HG03571 (cell line): ENCODE measurements around the gene NTMT1.
"Not testable (repeated sequence)": the region's sequence is repeated elsewhere in the genome, so short reads cannot be mapped to it uniquely, and the experiment has no call there.

Experiments used
- ATAC-seq: cut with Tn5 transposase; IDR thresholded peaks from one replicate; pipeline ENCODE4 v1.9.1; 2021; ENCODE audit not compliant: unreplicated experiment

NTMT1 gene

DNA sequence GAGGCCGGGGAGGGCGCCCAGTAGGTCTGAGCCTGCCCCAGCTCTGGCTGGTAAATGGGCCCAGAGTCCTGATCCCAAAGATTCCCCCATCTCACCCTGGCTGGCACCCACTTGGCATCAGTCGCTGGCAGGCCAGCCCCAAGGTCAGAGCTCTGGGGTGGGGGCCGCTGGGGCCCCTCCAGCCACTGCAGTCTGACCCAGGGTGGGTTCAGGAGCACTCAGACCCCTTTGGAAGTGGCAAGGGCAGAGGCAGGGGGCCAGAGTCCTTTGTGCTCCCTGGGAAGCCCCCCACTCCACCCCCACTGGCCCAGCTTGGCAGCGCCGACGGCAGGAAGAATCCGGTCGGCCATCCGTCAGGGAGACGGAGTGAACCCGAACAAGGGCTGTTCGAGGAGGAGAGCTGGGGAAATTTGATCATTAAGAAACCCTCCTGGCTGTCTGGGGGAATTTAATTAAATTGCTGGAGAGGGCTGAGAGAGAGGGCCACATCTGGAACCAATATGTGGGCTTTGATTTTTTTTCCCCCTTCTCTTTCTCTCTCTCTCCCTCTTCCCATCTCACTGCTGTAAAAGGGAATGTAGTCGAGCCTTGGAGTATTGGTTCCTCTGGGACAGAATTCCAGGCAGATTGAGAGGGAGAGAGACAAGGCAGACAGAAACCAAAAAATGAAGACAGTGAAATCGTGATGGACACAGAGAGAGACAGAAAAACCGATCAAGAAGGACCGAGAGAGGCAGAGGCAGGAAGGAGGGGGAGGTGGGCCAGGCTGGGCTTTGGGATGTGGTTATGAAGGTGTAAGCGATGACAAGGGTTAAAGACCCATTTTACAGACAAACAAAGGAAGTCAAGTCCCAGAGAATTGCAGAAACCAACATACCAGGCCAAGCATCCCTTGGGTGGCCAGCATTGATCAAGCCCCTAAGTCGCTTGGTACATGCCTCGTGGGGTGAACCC is 24.0 kb downstream of the NTMT1 start:
- no peak for ATAC-seq

DNA sequence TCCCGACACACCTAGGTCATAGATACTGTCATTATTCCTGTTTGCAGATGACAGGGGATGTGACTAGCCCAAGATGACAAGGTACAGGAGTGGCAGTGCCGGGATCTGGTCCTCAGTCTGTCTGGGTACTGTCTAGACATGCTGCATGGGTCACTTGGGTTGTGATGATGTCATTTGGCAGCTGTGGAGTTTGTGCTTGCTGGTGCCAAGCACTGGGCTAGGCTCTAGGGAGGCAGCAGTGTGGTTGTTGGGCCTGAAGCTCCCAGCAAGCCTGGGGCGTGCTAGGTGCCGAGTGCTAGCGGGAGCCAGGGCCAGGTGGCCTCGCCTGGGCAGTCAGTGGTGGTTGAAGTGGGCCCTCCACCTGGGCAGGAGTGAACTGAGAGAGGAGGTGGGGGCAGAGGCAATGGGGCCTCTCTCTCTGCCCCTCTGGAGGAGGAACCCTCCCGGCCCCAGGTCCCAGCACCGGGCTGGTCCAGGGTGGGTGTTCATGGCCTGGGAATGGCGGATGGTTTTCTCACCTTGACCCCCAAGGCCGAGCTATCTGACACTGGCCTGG is 24.8 kb downstream of the NTMT1 start:
- ATAC-seq = no peak

DNA sequence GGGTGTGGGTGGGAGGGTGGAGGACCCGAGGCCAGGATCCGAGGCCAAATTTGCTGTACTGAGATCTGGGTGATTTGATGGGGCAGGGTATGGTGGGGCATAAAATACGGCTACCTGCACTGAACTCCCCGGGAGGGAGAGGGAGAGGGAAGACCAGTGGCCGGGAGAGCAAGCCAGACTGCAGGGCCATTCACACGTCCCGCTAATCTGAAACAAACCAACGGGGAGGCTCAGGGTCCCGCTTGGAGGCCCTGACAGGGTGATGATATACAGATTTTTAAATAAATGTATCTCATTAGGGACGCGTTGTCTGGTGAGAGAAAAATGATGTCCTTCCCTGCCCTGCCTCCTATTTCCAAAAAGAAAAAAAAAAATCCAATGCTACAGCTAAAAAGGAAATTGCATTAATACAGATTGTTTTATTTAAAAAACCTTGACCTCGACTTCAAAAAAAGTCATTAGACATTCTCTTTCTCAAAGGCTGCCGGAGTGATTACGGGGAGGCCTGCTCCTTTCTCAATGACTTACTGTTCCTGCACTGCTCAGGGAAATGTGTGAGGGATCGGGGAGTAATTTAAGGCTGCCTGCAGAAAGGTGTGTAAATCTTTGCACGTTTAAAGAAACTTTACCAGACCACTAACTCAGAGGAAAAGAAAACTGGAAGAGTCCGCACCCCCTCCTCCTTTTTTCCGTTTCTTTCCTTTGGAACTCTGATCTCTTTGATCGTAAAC is 28.0 kb downstream of the NTMT1 start:
- ATAC-seq = no peak

DNA sequence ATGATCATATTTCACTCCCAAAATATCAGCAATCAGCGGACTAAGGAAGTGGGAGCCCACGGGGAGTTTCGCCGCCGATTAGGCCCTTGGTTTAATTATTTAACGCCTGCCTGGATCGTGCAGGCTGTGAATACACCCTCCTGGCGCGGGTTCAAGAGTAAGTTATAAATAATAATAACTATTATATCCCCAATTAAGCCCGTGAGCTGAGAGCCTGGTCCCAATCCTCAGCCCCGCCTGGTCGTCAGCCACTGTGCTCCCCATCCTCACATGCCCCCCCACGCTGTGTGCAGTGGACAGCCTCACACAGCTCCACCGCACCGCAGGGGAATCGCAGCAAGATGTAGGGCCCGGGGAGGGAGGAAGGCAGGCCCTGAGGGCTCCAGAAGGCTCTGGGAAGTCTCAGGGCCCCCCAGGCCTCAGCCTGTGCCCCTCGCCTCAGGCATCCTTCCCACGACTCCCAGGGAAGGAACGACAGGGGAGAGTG is 28.6 kb downstream of the NTMT1 start:
- no peak for ATAC-seq

DNA sequence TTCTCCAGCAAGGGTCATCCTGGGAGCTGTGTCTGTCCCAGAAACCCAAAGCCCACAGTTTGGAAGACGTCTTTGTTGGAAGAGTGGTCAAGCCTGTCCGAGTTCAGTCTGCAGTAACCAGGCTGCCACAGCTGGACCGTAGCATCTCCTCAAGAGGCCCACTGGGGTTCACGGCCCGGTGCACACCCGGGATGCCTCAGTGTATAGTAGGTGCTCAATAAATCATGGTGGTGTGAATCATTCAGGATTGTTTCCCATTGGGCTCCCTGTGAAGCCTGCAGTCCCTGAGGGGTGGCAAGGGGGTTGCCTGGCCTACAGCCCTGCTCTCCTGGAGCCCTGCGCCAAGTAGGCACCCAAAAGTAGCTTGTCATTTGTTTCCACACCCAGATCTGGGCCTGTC is 29.2 kb downstream of the NTMT1 start:
- ATAC-seq = no peak

DNA sequence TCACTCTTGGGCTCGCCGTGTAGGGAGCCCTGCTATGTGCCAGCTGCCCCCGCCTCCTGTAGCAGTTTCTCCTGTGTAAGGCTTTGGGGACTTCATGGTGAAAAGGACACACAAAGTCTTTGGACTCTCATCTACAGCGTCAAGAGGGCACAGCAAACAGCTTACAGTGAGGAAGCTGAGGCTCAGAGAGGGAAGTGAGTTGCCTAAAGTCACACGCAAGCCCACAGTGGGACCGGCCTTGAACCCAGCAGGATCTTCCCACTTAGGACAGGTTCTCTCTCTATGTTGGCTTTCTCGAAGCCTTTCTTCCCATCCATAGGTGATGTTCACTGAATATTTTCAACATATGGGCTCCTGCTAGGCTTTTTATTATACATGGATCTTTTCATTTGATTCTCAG is 29.7 kb downstream of the NTMT1 start:
- no peak for ATAC-seq

DNA sequence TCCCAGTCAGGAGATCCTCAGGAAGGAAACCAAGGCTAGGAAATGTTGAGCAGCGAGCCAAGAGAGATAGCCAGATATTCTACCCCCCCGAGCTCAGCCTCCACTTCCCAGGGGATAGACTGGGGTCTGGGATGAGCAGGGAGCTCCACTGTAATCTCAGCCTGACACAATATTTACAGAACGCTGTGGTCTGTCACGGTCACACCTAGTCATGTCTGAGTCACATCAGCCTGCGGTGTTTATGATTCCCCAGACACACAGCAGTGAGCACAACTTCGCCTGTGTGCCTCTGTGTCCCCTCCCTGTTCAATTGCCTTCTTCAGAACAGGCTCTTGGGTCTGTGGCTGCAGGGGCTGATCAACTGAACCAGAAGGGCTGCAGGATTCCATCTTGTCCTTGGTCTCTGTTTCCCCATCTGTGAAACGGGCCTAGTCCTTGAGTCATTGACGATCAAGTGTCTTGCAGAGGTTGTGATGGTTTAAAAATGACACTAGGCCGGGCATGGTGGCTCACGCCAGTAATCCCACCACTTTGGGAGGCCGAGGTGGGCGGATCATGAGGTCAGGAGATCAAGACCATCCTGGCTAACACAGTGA is 30.9 kb downstream of the NTMT1 start:
- no peak for ATAC-seq

DNA sequence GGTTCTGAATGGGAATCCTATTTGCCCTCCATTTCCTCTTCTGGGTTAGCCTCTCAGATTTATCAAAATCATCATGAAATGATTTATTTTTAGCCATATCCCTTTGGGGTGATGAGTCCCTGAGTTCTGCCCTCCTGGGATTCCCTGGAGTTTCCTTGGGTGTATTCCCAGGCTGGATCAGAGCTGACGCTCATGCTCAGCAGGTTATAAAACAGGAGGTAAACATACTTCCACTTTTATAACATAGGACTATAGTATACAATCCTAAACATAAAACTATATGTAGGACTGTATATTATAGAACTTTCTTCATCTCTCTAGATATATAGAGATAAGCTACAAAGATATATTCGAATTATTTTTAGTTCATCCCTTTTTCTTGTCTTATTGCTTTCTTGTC is 35.1 kb downstream of the NTMT1 start:
- ATAC-seq = no peak

DNA sequence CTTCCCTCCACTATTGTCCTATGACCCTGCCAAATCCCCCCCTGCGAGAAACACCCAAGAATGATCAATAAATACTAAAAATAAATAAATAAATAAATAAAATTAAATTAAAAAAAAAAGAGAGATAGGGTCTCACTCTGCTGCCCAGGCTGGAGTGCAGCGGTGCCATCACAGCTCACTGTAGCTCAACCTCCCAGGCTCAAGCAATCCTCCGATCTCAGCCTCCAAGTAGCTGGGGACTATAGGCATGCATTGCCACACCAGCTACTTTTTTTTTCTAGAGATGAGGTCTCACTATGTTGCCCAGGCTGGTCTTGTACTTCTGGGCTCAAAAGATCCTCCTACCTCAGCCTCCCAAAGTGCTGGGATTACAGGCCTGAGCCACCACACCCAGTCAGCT is 36.3 kb downstream of the NTMT1 start:
- not testable (repeated sequence) for ATAC-seq

DNA sequence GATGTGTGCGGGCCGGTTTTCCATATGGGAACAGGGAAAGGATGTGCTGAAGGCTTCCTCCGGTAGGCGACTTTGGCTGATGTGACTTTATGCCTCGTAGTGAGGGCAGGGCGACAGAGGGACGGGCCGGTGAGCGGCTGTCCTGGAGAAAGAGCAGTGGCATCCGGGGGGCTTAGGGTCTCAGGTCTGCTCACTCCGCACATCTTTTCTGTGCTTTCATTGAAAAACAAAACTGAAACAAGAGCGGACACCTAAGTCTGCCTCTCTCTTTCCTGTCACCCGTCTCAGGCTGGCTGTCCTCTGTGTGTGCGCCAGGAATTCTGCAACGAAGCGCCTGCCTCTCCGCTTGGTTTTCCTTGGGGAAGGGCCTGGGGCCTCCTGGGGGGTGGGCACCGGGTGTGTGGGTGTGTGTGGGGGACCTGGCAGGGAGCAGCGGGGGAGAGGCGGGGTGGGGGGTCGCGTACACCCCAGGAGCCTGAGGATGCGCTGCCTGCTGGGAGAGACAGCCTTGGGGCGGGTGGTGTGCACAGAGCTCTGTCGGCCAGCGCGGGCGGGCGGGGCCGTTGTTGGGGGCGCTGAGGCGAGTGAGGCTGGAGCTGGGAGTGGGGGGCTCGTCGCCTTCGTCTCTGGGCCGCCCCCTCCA is 38.9 kb downstream of the NTMT1 start:
- no peak for ATAC-seq

DNA sequence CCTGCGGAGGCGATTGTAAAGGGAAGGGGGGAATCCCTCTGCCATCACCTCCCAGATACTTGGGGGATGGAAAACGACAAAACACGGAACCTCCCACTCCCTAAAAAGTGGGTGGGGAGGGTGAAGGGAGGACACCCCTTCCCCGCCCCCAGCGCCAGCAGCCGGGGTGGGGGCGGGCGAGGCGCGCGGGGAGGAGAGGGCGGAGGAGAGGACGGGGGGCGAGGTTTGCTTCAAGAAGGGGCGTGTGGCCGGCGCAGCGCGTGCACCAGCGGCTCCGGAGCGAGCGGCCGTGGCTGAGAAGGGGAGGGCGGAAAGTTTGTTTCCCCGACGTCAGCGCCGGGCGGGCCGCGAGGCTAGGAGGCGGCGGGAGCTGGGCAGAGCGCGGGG is 39.4 kb downstream of the NTMT1 start, which contains the start of gene PRRX2:
Gene PRRX2 (plus strand): TSS at position 259 of the 387 bp plus-strand sequence. CDS start 221 bp downstream, outside the sequence.
- ATAC-seq = no peak

DNA sequence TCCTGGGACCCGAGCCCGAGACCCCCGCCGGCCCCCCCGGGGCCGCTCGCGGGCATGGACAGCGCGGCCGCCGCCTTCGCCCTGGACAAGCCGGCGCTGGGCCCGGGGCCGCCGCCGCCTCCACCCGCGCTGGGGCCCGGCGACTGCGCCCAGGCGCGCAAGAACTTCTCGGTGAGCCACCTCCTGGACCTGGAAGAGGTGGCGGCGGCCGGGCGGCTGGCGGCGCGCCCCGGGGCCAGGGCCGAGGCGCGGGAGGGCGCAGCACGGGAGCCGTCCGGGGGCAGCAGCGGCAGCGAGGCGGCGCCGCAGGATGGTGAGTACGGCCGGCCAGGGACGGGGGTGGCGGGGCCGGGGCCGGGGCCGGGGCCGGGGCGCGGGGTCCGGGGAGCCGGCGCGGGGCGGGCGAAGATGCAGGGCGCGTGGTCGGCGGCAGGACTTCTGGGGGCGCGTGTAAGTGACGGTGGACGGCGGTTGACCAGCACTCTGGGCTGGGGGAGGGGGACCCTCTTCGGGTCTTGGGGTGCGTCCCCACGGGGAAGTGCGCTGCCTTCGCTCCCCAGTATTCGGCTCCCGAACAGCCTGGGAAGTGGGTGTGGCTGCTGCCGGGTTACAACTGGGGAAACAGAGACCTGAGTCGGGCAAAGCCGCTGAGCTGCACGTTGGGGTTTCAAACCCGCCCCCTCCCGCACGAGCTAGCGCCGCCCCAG is 40.0 kb downstream of the NTMT1 start:
- ATAC-seq = no peak

DNA sequence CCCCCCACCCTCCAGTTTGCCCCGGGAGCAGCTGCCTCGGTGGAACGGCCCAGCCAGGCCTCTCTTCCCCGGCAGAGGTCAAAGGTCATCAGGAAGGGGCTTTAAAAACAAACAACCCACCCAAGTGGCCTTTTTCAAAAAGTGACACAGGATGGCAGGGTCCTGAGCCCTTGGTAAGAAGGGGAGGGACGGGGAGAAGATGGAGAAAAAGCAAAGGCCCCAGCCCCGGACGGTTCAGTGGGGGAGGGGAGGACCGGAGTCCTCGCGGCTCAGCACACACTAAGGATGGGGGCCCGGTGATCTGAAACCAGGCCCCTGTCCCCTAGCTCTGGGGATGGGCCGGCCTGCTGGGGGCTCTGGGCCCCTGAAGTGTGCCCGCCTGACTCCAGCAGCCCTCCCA is 40.6 kb downstream of the NTMT1 start:
- no peak for ATAC-seq

DNA sequence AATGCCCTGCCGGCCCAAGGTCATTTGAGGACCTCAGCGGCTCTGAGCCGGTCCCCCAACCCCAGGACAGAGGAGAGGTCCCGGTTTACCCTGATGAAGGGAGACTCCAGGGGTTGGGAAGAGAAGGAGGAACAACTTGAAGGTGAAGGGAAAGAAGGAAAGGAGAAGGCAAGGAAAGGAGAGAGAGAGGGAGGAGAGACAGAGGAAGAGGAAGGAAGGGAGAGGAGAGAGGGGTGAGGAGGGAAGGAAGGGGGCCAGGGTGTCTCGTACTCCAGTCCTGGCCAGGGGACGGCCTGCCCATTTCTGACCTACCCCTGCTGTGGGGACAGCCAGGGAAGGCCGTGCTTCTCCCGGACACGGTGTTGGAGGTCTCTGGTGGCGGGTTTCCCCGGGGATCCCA is 41.4 kb downstream of the NTMT1 start:
- no peak for ATAC-seq

DNA sequence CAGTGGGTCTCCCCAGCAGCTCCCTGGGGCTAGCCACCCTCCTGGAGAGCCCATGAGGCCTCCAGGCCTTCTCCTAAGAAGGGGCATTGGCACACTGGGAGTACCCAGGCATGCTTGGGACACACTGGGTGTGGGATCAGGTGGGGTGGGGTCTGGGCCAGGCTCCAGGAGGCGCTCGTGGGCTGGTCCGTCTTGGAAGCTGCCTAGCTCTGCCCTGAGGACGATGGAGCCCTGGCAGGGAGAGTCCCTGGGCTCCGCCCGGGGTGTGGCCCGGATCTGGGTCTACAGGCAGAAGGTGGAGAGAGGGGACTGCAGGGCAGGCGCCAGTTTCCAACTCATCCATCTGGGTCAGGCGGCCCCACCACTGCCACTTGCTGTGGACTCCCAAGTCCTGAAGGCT is 41.9 kb downstream of the NTMT1 start:
- no peak for ATAC-seq

DNA sequence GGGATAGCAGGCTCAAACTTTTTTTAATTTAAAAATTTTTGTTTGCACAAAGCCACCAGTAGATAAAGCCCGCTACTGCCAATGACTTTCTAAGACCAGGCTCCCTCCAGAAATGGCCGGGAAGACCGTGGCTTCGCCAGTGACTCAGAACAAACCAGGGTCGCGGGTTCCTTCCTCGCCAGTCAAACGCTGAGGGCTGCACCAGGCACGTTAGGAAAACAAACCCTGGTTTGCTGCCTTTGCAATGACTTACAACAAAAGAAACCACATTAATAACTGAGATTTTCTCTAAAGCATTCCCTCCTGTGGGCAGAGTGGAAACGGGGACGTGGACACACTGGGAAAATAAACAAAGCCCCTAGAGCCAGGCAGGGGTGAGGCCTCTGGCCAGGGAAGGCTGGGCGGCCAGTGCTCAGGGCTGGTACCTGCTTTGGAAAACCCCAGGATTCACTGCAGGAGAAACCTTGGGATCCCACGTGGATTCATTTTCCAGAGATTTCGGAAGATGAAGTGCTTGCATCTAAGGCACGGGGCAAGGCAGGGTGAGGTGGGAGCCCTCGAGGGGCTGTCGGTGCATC is 43.3 kb downstream of the NTMT1 start:
- ATAC-seq = no peak

DNA sequence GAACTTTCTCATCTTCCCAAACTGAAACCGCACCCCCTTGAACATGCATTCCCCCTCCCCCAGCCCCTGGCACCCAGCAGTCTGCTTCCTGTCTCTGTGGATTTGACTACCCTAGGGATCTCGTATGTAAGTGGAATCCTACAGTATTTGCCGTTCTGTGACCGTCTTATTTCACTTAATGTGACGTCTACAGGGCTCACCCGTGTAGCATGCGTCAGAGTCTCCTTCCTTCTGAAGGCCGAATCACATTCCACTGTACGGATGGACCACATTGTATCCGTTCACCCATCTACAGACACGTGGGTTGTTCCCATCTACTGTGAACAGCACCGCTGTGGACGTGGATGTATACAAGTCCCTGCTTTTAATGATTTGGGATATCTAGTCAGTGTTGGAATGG is 44.0 kb downstream of the NTMT1 start:
- ATAC-seq = no peak

DNA sequence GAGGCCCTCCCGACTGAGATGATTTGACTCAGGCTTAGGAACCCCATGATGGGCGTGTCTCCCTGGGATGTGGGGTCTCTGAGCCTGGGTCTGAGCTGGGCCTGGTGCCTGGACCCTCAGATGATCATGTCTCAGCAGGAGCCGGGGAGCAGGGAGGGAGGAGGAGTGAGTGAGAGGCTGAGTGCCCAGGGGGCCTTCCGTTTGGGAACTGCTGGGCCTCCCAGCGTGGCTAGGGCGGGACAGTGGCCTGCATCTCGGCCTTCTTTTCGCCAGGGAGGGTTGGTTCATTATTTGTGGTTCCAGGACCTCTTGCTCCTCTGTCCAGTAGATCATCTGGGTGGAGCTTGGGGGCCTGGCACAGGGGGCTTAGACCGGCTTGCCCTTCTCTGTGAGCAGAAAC is 45.1 kb downstream of the NTMT1 start:
- ATAC-seq = no peak

DNA sequence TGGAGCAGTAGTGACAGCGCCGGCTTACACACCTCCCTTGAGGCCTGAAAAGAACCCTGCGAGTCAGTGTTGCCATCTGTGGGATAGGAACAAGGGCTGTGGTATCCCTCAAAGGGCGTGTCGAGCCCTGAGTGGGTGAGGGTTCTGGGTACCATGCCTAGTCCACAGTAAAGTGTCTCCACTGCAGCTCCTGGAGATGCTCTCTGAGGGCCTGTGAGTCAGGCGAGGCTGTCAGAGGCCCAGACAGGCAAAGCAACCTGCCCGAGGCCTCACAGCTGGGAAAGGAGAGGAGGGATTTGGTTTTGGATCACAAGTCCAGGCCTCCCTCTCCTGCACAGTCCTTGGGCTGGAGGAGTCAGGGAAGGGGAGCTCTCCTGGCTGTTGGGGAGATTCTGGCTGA is 45.6 kb downstream of the NTMT1 start:
- ATAC-seq = no peak

DNA sequence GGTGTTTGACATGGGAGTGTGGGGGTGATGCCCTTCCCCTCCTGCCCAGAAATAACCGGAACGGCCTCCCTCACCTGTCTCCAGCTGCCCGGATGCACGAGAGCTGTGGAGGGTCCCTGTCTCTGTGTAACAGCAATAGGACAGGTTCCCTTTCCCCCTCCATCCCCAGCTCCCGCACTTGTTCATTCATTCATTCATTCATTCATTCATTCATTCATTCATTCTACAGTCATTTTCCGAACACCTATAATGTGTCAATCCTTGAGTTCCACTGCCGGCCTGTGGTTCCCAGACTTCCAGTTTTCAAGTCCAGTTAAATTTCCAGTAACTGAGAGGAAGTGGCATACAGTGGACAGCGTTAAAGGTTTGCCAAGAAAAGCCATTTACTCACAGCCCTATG is 46.7 kb downstream of the NTMT1 start:
- no peak for ATAC-seq
